ENCODE measurements around the gene RXRA.

The RXRA gene

GRCh38 chr9:134322781-134323241 lies 3.4 kb upstream of the RXRA start:
- Histone ChIP-seq H3K27me3 (no peaks in the 10 kb centered on the region), H3K36me3 (no peaks in the 10 kb centered on the region), H4K20me1 (peaks cover 10% of the 10 kb centered on the region), H3K9ac (peak overlapping the region; percentile 68), H3K9me3 (no peaks in the 10 kb centered on the region), H3K4me1 (peaks cover 78% of the 10 kb centered on the region), H3K27ac (peak overlapping the region; percentile 96), H3K4me2 (peak overlapping the region; percentile 96), H3K4me3 (no peak overlapping the region)
- TF ChIP-seq Cebpa-rat (IDR thresholded peaks at IDR 0.05) = no peak

GRCh38 chr9:134323741-134324358 lies 2.4 kb upstream of the RXRA start:
- Histone ChIP-seq H3K4me3 (no peak overlapping the region), H3K27ac (peak overlapping the region; percentile 96), H3K4me2 (peak overlapping the region; percentile 96), H3K36me3 (no peaks in the 10 kb centered on the region), H4K20me1 (peaks cover 21% of the 10 kb centered on the region), H3K9ac (peak overlapping the region; percentile 68; the same call in 1 of the 2 replicates), H3K9me3 (no peaks in the 10 kb centered on the region), H3K4me1 (peaks cover 80% of the 10 kb centered on the region), H3K27me3 (no peaks in the 10 kb centered on the region)
- TF ChIP-seq Cebpa-rat (IDR thresholded peaks at IDR 0.05) = no peak

- H3K4me3 ChIP-seq = peak overlapping the region; percentile 87
- peak overlapping the region; percentile 96 for H3K4me2 ChIP-seq
- peaks cover 80% of the 10 kb centered on the region for H3K4me1 ChIP-seq
- no peak for TF ChIP-seq Cebpa-rat (IDR thresholded peaks at IDR 0.05)
- no peaks in the 10 kb centered on the region for H3K36me3 ChIP-seq
- no peaks in the 10 kb centered on the region for H3K9me3 ChIP-seq
- H3K27me3 ChIP-seq = no peaks in the 10 kb centered on the region
- peak overlapping the region; percentile 96 for H3K27ac ChIP-seq
- peaks cover 28% of the 10 kb centered on the region for H4K20me1 ChIP-seq
- peak overlapping the region; percentile 96 for H3K9ac ChIP-seq
These were observed 1.7 kb upstream of the RXRA start for GRCh38 chr9:134324359-134325095.

GRCh38 chr9:134325096-134325812 lies 1.0 kb upstream of the RXRA start:
- H3K4me1 ChIP-seq = peaks cover 80% of the 10 kb centered on the region
- H4K20me1 ChIP-seq = peaks cover 35% of the 10 kb centered on the region
- H3K9ac ChIP-seq = peak overlapping the region; percentile 96
- H3K4me2 ChIP-seq = peak overlapping the region; percentile 96
- H3K9me3 ChIP-seq = no peaks in the 10 kb centered on the region
- peak overlapping the region; percentile 87 for H3K4me3 ChIP-seq
- no peaks in the 10 kb centered on the region for H3K36me3 ChIP-seq
- no peak for TF ChIP-seq Cebpa-rat (IDR thresholded peaks at IDR 0.05)
- H3K27me3 ChIP-seq = no peaks in the 10 kb centered on the region
- H3K27ac ChIP-seq = peak overlapping the region; percentile 96

GRCh38 chr9:134326724-134327601 lies 708 bp downstream of the RXRA start:
- no peaks in the 10 kb centered on the region for H3K36me3 ChIP-seq
- H4K20me1 ChIP-seq = peaks cover 52% of the 10 kb centered on the region
- no peaks in the 10 kb centered on the region for H3K9me3 ChIP-seq
- peak overlapping the region; percentile 93 for H3K4me3 ChIP-seq
- peak overlapping the region; percentile 89 for H3K27ac ChIP-seq
- no peaks in the 10 kb centered on the region for H3K27me3 ChIP-seq
- peaks cover 80% of the 10 kb centered on the region for H3K4me1 ChIP-seq
- peak overlapping the region; percentile 95 for H3K4me2 ChIP-seq
- peak overlapping the region; percentile 89 for H3K9ac ChIP-seq
- no peak for TF ChIP-seq Cebpa-rat (IDR thresholded peaks at IDR 0.05)

- peak overlapping the region; percentile 89 for H3K9ac ChIP-seq
- peak overlapping the region; percentile 89 for H3K27ac ChIP-seq
- no peaks in the 10 kb centered on the region for H3K9me3 ChIP-seq
- H3K4me2 ChIP-seq = peak overlapping the region; percentile 95
- peaks cover 60% of the 10 kb centered on the region for H4K20me1 ChIP-seq
- H3K36me3 ChIP-seq = no peaks in the 10 kb centered on the region
- peak overlapping the region; percentile 93 for H3K4me3 ChIP-seq
- peaks cover 80% of the 10 kb centered on the region for H3K4me1 ChIP-seq
- no peaks in the 10 kb centered on the region for H3K27me3 ChIP-seq
- TF ChIP-seq Cebpa-rat (IDR thresholded peaks at IDR 0.05) = no peak
These were observed 1.5 kb downstream of the RXRA start for GRCh38 chr9:134327671-134328231.

GRCh38 chr9:134328341-134328840 lies 2.1 kb downstream of the RXRA start:
- H3K27me3 ChIP-seq = no peaks in the 10 kb centered on the region
- peak overlapping the region; percentile 95 for H3K4me2 ChIP-seq
- H4K20me1 ChIP-seq = peaks cover 66% of the 10 kb centered on the region
- peak overlapping the region; percentile 89 for H3K27ac ChIP-seq
- peaks cover 80% of the 10 kb centered on the region for H3K4me1 ChIP-seq
- no peak for TF ChIP-seq Cebpa-rat (IDR thresholded peaks at IDR 0.05)
- no peaks in the 10 kb centered on the region for H3K36me3 ChIP-seq
- no peaks in the 10 kb centered on the region for H3K9me3 ChIP-seq
- H3K4me3 ChIP-seq = peak overlapping the region; percentile 93
- H3K9ac ChIP-seq = peak overlapping the region; percentile 89

GRCh38 chr9:134328841-134329575 lies 2.8 kb downstream of the RXRA start:
- peak overlapping the region; percentile 89 for H3K27ac ChIP-seq
- no peaks in the 10 kb centered on the region for H3K9me3 ChIP-seq
- H3K4me2 ChIP-seq = peak overlapping the region; percentile 95
- no peak for TF ChIP-seq Cebpa-rat (IDR thresholded peaks at IDR 0.05)
- peak overlapping the region; percentile 89 for H3K9ac ChIP-seq
- H3K4me1 ChIP-seq = peaks cover 80% of the 10 kb centered on the region
- peaks cover 72% of the 10 kb centered on the region for H4K20me1 ChIP-seq
- H3K36me3 ChIP-seq = no peaks in the 10 kb centered on the region; the same call in 1 of the 2 replicates
- no peaks in the 10 kb centered on the region for H3K27me3 ChIP-seq
- peak overlapping the region; percentile 93 for H3K4me3 ChIP-seq

Measured in BLaER1 (cell line).